T-cell (primary cell): ENCODE results near the gene FBXW7. TPM values are rescaled to one million over a fixed set of nuclear protein-coding genes. Genes with fewer than 3 reads are reported as not detected.

Experiments
- ATAC-seq, 4 experiments: fragments of 200-7000 bp in 3 of 4; fragments of 150-1000 bp in 1 of 4; cut with Tn5 transposase; replicated peaks in 1 of 4; 1 replicate in 3 of 4; 2 replicates in 1 of 4; pipeline ENCODE4 v1.10.0; 2021; ENCODE audit warnings: moderate library complexity in 3 of 4, mild to moderate bottlenecking in 2 of 4, moderate number of reproducible peaks in 1 of 4
- CTCF ChIA-PET, 2 donors: fragments of 300-600 bp; sonication (Branson Sonifier 250); formaldehyde crosslinking; loops; one replicate each; lab custom pipeline; 2022; ENCODE audit warnings: antibody characterized with exemption in 2 of 2; lab: Charles Lee
- POLR2A ChIA-PET, 2 donors: fragments of 300-600 bp; sonication (Branson Sonifier 250); formaldehyde crosslinking; loops; one replicate each; lab custom pipeline; 2022; ENCODE audit warnings: antibody characterized with exemption in 2 of 2; lab: Charles Lee
- DNase-seq, 35 experiments: peaks; one replicate each; pipeline versions ENCODE4 v3.0.0 to v3.0.0-alpha.2; 2013 to 2023
- H3K27ac ChIP-seq: one replicate; pipeline ENCODE4 v1.5.1; 2013; ENCODE audit warnings: low read length
- H3K27me3 ChIP-seq, 2 experiments: replicated peaks in 1 of 2; 1 replicate in 1 of 2; 2 replicates in 1 of 2; pipeline versions ENCODE4 v1.6.1 to v1.7.0; 2013; ENCODE audit warnings: low read length in 1 of 2, mixed read lengths in 1 of 2; ENCODE audit not compliant: control insufficient read depth in 2 of 2, insufficient read depth in 2 of 2; ENCODE audit errors: extremely low read depth in 1 of 2
- H3K36me3 ChIP-seq, 2 donors: 1 replicate in 1 of 2; 2 replicates in 1 of 2; pipeline versions ENCODE4 v1.6.1 to v1.7.0; 2013; ENCODE audit warnings: low read length in 1 of 2; ENCODE audit not compliant: control insufficient read depth in 2 of 2, insufficient read depth in 1 of 2; ENCODE audit errors: extremely low read depth in 1 of 2
- H3K4me1 ChIP-seq, 2 experiments: 1 replicate in 1 of 2; 2 replicates in 1 of 2; pipeline versions ENCODE4 v1.6.1 to v1.7.0; 2013; ENCODE audit warnings: low read length in 2 of 2, mixed read lengths in 1 of 2; ENCODE audit not compliant: insufficient read depth in 2 of 2, control insufficient read depth in 1 of 2; ENCODE audit errors: extremely low read depth in 1 of 2
- H3K4me3 ChIP-seq, 2 donors: 1 replicate in 1 of 2; 2 replicates in 1 of 2; pipeline versions ENCODE4 v1.5.1 to v1.7.0; 2013; ENCODE audit warnings: mild to moderate bottlenecking in 2 of 2, low read length in 1 of 2, moderate library complexity in 1 of 2; ENCODE audit not compliant: control insufficient read depth in 1 of 2; ENCODE audit errors: extremely low read depth in 1 of 2
- H3K9me3 ChIP-seq: 2 replicates; pipeline ENCODE4 v1.7.0; 2013
- H3K27ac Mint-ChIP-seq, 2 donors: one replicate each; pipeline ENCODE4 v1.8.0; 2020 to 2021; ENCODE audit warnings: mild to moderate bottlenecking in 2 of 2, mixed read lengths in 2 of 2
- H3K27me3 Mint-ChIP-seq, 2 donors: one replicate each; pipeline ENCODE4 v1.8.0; 2021 to 2022; ENCODE audit warnings: mixed read lengths in 2 of 2
- H3K36me3 Mint-ChIP-seq: one replicate; pipeline ENCODE4 v1.8.0; 2021; ENCODE audit warnings: mixed read lengths
- H3K4me1 Mint-ChIP-seq, 3 donors: one replicate each; pipeline ENCODE4 v1.8.0; 2020 to 2022; ENCODE audit warnings: mixed read lengths in 3 of 3, mild to moderate bottlenecking in 1 of 3
- H3K4me3 Mint-ChIP-seq, 3 donors: one replicate each; pipeline ENCODE4 v1.8.0; 2020 to 2022; ENCODE audit warnings: mild to moderate bottlenecking in 3 of 3, mixed read lengths in 3 of 3, moderate library complexity in 3 of 3
- H3K9me3 Mint-ChIP-seq, 3 donors: one replicate each; pipeline ENCODE4 v1.8.0; 2020 to 2022; ENCODE audit warnings: mixed read lengths in 3 of 3
- WGBS: methylation state at CpG from one replicate; pipeline ENCODE4 v1.1.5; 2013; ENCODE audit warnings: missing lambda C conversion rate; ENCODE audit not compliant: insufficient coverage; 5-methylcytosine and 5-hydroxymethylcytosine counted together
- total RNA-seq, 35 experiments: library from RNA in 6 of 35; stranded (reverse) in 6 of 35; fragments of 120-200 nt in 1 of 35; gene quantifications; one replicate each; pipeline versions ENCODE4 v1.2.1 to v1.2.4 and lab custom pipeline; 2013 to 2026

The FBXW7 gene
- total RNA-seq, 5 donors from 2014 or later (not counting 1 experiment from before 2014, with no cell fraction given) = 91.9 to 131 (median 96.0) TPM

- Mint-ChIP-seq H3K4me1 (no peaks in the 10 kb centered on the region), H3K9me3 (peaks cover 0 to 4% (median 0%) of the 10 kb centered on the region in 3 donors), H3K27ac (no peak overlapping the region), H3K27me3 (no peaks in the 10 kb centered on the region), H3K4me3 (no peak overlapping the region), H3K36me3 (no peaks in the 10 kb centered on the region)
- ATAC-seq (no peak), DNase-seq (no peak)
- ChIA-PET CTCF (interaction anchor here in 1 of 2 donors (0.8 to 0.9 kb wide), 2 partner anchors 34 to 53 kb away, joined by 3 to 4 read pairs; no protein-coding TSS in a partner anchor), POLR2A (interaction anchor here in 1 of 2 donors (0.6 kb wide), 1 partner anchor 9 kb away, joined by 3 read pairs; no protein-coding TSS in a partner anchor)
- Histone ChIP-seq H3K27ac (no peak overlapping the region), H3K36me3 (no peaks in the 10 kb centered on the region), H3K27me3 (peaks cover 0 to 3% of the 10 kb centered on the region in 2 experiments), H3K4me1 (no peaks in the 10 kb centered on the region), H3K9me3 (no peaks in the 10 kb centered on the region), H3K4me3 (no peak overlapping the region)
- WGBS = 100% methylated on average over 1 of the region's 1 CpG
These were observed 42.8 kb upstream of the FBXW7 start for GRCh38 chr4:152578670-152579069.

GRCh38 chr4:152577708-152578396 lies 42.0 kb upstream of the FBXW7 start:
- ATAC-seq (no peak), DNase-seq (no peak)
- no peak overlapping the region for H3K4me3 Mint-ChIP-seq
- no peak overlapping the region for H3K4me3 ChIP-seq
- peaks cover 0 to 4% (median 0%) of the 10 kb centered on the region in 3 donors for H3K9me3 Mint-ChIP-seq
- H3K27ac Mint-ChIP-seq = no peak overlapping the region
- H3K27me3 Mint-ChIP-seq = no peaks in the 10 kb centered on the region
- H3K27me3 ChIP-seq = no peaks in the 10 kb centered on the region
- no peaks in the 10 kb centered on the region for H3K9me3 ChIP-seq
- H3K4me1 Mint-ChIP-seq = no peaks in the 10 kb centered on the region
- no peaks in the 10 kb centered on the region for H3K36me3 Mint-ChIP-seq
- 93% methylated on average over 4 of the region's 6 CpGs for WGBS
- no peak overlapping the region for H3K27ac ChIP-seq
- no peaks in the 10 kb centered on the region for H3K36me3 ChIP-seq
- ChIA-PET POLR2A (interaction anchor here in 1 of 2 donors (0.7 kb wide), 1 partner anchor 127 kb away, joined by 3 read pairs; no protein-coding TSS in a partner anchor), CTCF (interaction anchor here (0.5 to 0.7 kb wide), 3 partner anchors 24 to 47 kb away, joined by 3 read pairs; no protein-coding TSS in a partner anchor)
- H3K4me1 ChIP-seq = no peaks in the 10 kb centered on the region

- Histone ChIP-seq H3K27ac (no peak overlapping the region), H3K4me3 (no peak overlapping the region), H3K9me3 (no peaks in the 10 kb centered on the region), H3K4me1 (no peaks in the 10 kb centered on the region), H3K27me3 (no peaks in the 10 kb centered on the region), H3K36me3 (no peaks in the 10 kb centered on the region)
- no peak for DNase-seq
- no CpG with 5 or more reads among the region's 1 CpG for WGBS
- H3K27me3 Mint-ChIP-seq = no peaks in the 10 kb centered on the region
- ChIA-PET POLR2A (no interaction called here), CTCF (no interaction called here)
- no peaks in the 10 kb centered on the region for H3K9me3 Mint-ChIP-seq
- H3K27ac Mint-ChIP-seq = no peak overlapping the region
- ATAC-seq = no peak
- H3K36me3 Mint-ChIP-seq = no peaks in the 10 kb centered on the region
- H3K4me3 Mint-ChIP-seq = no peak overlapping the region
- no peaks in the 10 kb centered on the region for H3K4me1 Mint-ChIP-seq
These were observed 39.6 kb upstream of the FBXW7 start for GRCh38 chr4:152575533-152575932.

DNA sequence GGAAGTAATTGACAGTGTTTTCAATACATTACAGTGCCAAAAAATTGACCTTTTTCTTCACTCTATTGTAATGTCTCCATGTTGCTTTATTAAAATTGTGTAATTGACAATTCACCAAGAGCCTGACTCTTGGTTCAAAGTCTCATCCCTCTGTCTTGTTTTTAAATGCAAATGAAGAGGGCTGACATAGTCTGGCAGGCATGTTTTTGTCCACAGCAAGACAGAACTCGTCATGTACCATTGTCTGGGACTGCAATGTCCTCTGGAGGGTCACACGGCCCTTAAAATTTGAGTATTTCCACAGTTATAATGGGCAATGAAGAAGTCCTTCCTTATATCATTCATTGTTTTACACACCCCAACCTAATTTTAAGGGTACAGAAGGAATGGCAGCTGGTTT lies 38.0 kb upstream of the FBXW7 start:
- no peak overlapping the region for H3K27ac ChIP-seq
- WGBS = no CpG with 5 or more reads among the region's 2 CpGs
- H3K36me3 ChIP-seq = no peaks in the 10 kb centered on the region
- no peak overlapping the region for H3K4me3 ChIP-seq
- H3K4me1 ChIP-seq = no peaks in the 10 kb centered on the region
- H3K27ac Mint-ChIP-seq = no peak overlapping the region
- ATAC-seq (no peak), DNase-seq (no peak)
- H3K9me3 ChIP-seq = no peaks in the 10 kb centered on the region
- H3K9me3 Mint-ChIP-seq = no peaks in the 10 kb centered on the region
- CTCF ChIA-PET = interaction anchor here in 1 of 2 donors (0.9 kb wide), 1 partner anchor 48 kb away, joined by 4 read pairs; no protein-coding TSS in a partner anchor
- H3K4me3 Mint-ChIP-seq = no peak overlapping the region
- no peaks in the 10 kb centered on the region for H3K36me3 Mint-ChIP-seq
- H3K27me3 ChIP-seq = no peaks in the 10 kb centered on the region
- POLR2A ChIA-PET = no interaction called here
- H3K27me3 Mint-ChIP-seq = no peaks in the 10 kb centered on the region
- no peaks in the 10 kb centered on the region for H3K4me1 Mint-ChIP-seq

DNA sequence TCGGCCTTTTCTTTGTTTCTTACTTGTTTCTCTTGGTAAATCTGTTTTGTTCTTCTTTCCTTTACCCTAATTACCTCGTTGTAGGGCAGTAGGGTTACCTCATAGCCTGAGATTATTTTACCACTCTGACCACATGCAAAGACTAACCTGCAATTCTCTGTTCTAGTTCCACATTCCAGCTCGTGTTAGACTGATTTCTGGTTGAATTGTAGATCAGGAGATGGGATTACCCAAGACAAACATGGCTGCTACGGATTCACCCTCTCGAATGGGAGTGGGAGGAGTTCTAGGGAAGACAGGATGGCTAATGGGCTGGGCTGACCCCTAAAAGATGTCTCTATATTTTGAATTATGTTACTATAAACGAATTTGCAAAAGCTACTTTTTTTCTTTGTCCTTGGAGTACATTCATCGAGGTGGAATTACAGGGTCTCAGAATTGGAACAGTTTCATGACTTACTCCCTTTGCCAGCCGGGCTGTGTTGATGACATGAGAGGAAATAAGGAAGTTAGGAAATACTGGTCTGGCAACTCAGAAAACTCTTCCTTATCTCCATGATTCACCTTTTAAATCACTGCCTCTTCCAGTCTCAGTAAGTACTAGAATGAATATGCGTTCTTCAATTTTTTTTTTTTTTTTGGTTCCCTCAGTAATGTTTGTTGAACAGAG lies 36.7 kb upstream of the FBXW7 start:
- no CpG with 5 or more reads among the region's 9 CpGs for WGBS
- H3K36me3 ChIP-seq = no peaks in the 10 kb centered on the region
- no peaks in the 10 kb centered on the region for H3K27me3 ChIP-seq
- Mint-ChIP-seq H3K36me3 (no peaks in the 10 kb centered on the region), H3K27me3 (no peaks in the 10 kb centered on the region), H3K4me1 (no peaks in the 10 kb centered on the region), H3K9me3 (no peaks in the 10 kb centered on the region), H3K27ac (no peak overlapping the region), H3K4me3 (no peak overlapping the region)
- POLR2A ChIA-PET = no interaction called here
- DNase-seq (no peak), ATAC-seq (no peak)
- H3K27ac ChIP-seq = no peak overlapping the region
- no peak overlapping the region for H3K4me3 ChIP-seq
- H3K4me1 ChIP-seq = no peaks in the 10 kb centered on the region
- CTCF ChIA-PET = interaction anchor here in 1 of 2 donors (0.7 kb wide), 1 partner anchor 29 kb away, joined by 3 read pairs; no protein-coding TSS in a partner anchor
- no peaks in the 10 kb centered on the region for H3K9me3 ChIP-seq

- no peaks in the 10 kb centered on the region for H3K36me3 Mint-ChIP-seq
- no peaks in the 10 kb centered on the region for H3K4me1 ChIP-seq
- no peak overlapping the region for H3K4me3 Mint-ChIP-seq
- H3K9me3 ChIP-seq = no peaks in the 10 kb centered on the region
- H3K27me3 Mint-ChIP-seq = no peaks in the 10 kb centered on the region
- POLR2A ChIA-PET = no interaction called here
- H3K27ac Mint-ChIP-seq = no peak overlapping the region
- H3K27ac ChIP-seq = no peak overlapping the region
- H3K4me3 ChIP-seq = no peak overlapping the region
- no peaks in the 10 kb centered on the region for H3K27me3 ChIP-seq
- no peak for ATAC-seq
- CTCF ChIA-PET = no interaction called here
- H3K9me3 Mint-ChIP-seq = no peaks in the 10 kb centered on the region
- DNase-seq = no peak
- no peaks in the 10 kb centered on the region for H3K4me1 Mint-ChIP-seq
- no CpG with 5 or more reads among the region's 1 CpG for WGBS
- no peaks in the 10 kb centered on the region for H3K36me3 ChIP-seq
These were observed 35.9 kb upstream of the FBXW7 start for GRCh38 chr4:152571770-152572169.
